Measurements from ENCODE around the gene DBNDD1.

- TF ChIP-seq RAD21 (IDR thresholded peaks at IDR 0.05; ENCODE audit: insufficient read depth, low read depth, low read length), result no peak
- TF ChIP-seq POLR2A (IDR thresholded peaks at IDR 0.05; ENCODE audit: low read depth, low read length), result no peak
- no peak for TF ChIP-seq ESRRA (IDR thresholded peaks at IDR 0.05; ENCODE audit: low read length)
- no peak for TF ChIP-seq EP300 (IDR thresholded peaks at IDR 0.05; ENCODE audit: borderline replicate concordance in 1 of 2, control insufficient read depth in 1 of 2, low read depth in 2 of 2, low read length in 2 of 2)
- no peak for TF ChIP-seq BMI1 (IDR thresholded peaks at IDR 0.05; ENCODE audit: borderline replicate concordance)
- no peak for TF ChIP-seq SMC3 (IDR thresholded peaks at IDR 0.05; ENCODE audit: borderline replicate concordance, low read length)
These were observed 16.6 kb upstream of the DBNDD1 start for GRCh38 chr16:90035902-90036301.
